Astrocyte (in vitro differentiated cells and primary cell): ENCODE results near the gene RASSF5. TPM values are rescaled to one million over a fixed set of nuclear protein-coding genes. Genes with fewer than 3 reads are reported as not detected.

ENCODE experiments used
- DNase-seq: peaks from one replicate; pipeline ENCODE4 v3.0.0-alpha.2; 2010; ENCODE audit warnings: low read depth
- FAIRE-seq: peaks from 2 replicates; lab custom pipeline; 2011; peaks lifted over from hg19 to GRCh38; lab: Jason Lieb, UNC
- H2AFZ ChIP-seq: 2 replicates; pipeline ENCODE4 v1.6.0; 2012; ENCODE audit warnings: low read depth, low read length, inconsistent platforms
- H3K27ac ChIP-seq: 2 replicates; pipeline ENCODE4 v1.5.1; 2011; ENCODE audit warnings: low read depth, low read length, inconsistent platforms
- H3K27me3 ChIP-seq: 2 replicates; pipeline ENCODE4 v1.6.0; 2011; ENCODE audit warnings: low read length, inconsistent platforms; ENCODE audit not compliant: insufficient read depth
- H3K36me3 ChIP-seq: 2 replicates; pipeline ENCODE4 v1.5.1; 2011; ENCODE audit warnings: low read length, inconsistent platforms; ENCODE audit not compliant: insufficient read depth
- H3K4me1 ChIP-seq: 2 replicates; pipeline ENCODE4 v1.5.1; 2011; ENCODE audit warnings: low read length, inconsistent platforms; ENCODE audit not compliant: insufficient read depth
- H3K4me2 ChIP-seq: 2 replicates; pipeline ENCODE4 v1.6.0; 2012; ENCODE audit warnings: low read length, inconsistent platforms
- H3K4me3 ChIP-seq: 2 replicates; pipeline ENCODE4 v1.5.1; 2011; ENCODE audit warnings: low read depth, mild to moderate bottlenecking, low read length, inconsistent platforms; ENCODE audit not compliant: insufficient read depth
- H3K79me2 ChIP-seq: 2 replicates; pipeline ENCODE4 v1.6.0; 2012; ENCODE audit warnings: mild to moderate bottlenecking, low read length, inconsistent platforms; ENCODE audit not compliant: insufficient read depth
- H3K9ac ChIP-seq: 2 replicates; pipeline ENCODE4 v1.6.0; 2012; ENCODE audit warnings: mild to moderate bottlenecking, low read length, inconsistent platforms
- H3K9me3 ChIP-seq: 2 replicates; pipeline ENCODE4 v1.5.1; 2012; ENCODE audit warnings: low read depth, mild to moderate bottlenecking, low read length, inconsistent platforms; ENCODE audit not compliant: insufficient read depth
- H4K20me1 ChIP-seq: 2 replicates; pipeline ENCODE4 v1.6.0; 2012; ENCODE audit warnings: low read length, inconsistent platforms; ENCODE audit not compliant: insufficient read depth
- H3K27ac Mint-ChIP-seq: one replicate; pipeline ENCODE4 v1.8.0; 2021; ENCODE audit warnings: mild to moderate bottlenecking, mixed read lengths; ENCODE audit not compliant: unreplicated experiment
- H3K27me3 Mint-ChIP-seq: one replicate; pipeline ENCODE4 v1.8.0; 2021; ENCODE audit warnings: low read depth, mixed read lengths; ENCODE audit not compliant: unreplicated experiment
- H3K36me3 Mint-ChIP-seq: one replicate; pipeline ENCODE4 v1.8.0; 2021; ENCODE audit warnings: low read depth, mixed read lengths; ENCODE audit not compliant: unreplicated experiment
- H3K4me1 Mint-ChIP-seq: one replicate; pipeline ENCODE4 v1.8.0; 2021; ENCODE audit warnings: low read depth, mixed read lengths; ENCODE audit not compliant: unreplicated experiment
- H3K4me3 Mint-ChIP-seq: one replicate; pipeline ENCODE4 v1.8.0; 2021; ENCODE audit warnings: mild to moderate bottlenecking, moderate library complexity, mixed read lengths; ENCODE audit not compliant: unreplicated experiment
- H3K9me3 Mint-ChIP-seq: one replicate; pipeline ENCODE4 v1.8.0; 2021; ENCODE audit warnings: mild to moderate bottlenecking, mixed read lengths; ENCODE audit not compliant: unreplicated experiment
- EZH2 ChIP-seq: IDR thresholded peaks from 2 replicates; pipeline ENCODE4 v1.6.1; 2012; ENCODE audit warnings: mild to moderate bottlenecking, low read length, inconsistent platforms; ENCODE audit not compliant: insufficient read depth
- total RNA-seq: library from RNA; stranded (reverse); gene quantifications from 2 replicates; pipeline ENCODE4 v1.2.1, GENCODE V29; 2021
- TF ChIP-seq, protein P1 (sequence below): IDR thresholded peaks from 2 replicates; pipeline ENCODE4 v1.5.1; 2011; ENCODE audit warnings: low read depth, mild to moderate bottlenecking, inconsistent platforms, low read length, moderate library complexity; ENCODE audit not compliant: insufficient read depth

The RASSF5 gene
- total RNA-seq, 1 donor from 2014 or later = 0.43 TPM

DNA sequence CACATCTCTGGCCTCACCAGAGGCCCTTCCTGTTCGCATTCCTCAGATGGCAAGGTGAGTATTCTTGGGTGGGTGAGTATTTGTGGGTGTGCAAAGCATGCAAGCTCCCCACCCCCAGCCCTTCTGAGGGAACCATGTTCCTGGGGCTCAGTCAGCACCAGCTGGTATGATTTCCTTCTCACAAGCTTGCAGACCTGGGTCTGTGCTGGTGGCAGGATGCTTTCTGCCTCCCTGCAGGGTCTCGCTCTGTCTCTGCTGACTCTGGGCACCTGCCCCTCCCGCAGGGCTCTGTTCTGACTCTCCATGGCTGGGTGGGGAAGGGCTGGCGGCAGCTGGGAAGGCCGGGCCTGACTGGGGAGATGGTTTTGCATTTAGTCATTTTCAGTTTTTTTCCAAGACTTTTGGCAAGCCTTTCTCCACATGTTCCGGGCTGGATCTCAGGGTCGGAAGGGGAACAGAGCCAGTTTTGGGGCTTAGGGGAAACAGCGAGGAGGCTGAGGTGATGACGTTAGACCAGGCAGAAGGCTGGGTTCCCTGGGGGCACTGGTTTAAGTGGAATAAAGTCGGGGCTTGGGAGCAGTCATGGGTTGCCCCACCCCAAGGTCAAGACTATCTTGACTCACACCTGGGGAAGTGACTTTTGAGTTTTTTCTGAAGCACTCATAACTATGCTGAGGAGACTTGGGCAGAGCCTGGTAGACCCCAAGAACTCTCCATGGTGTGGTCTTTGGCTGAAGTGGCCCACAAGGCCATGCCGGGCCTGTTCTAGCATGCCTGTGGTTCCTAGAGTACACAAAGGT, 6.2 kb downstream of the RASSF5 start:
- FAIRE-seq (no peak), DNase-seq (peak; percentile 84)
- Histone ChIP-seq H3K4me1 (peaks cover 26% of the 10 kb centered on the region), H4K20me1 (peaks cover 7% of the 10 kb centered on the region), H3K27me3 (peaks cover 25% of the 10 kb centered on the region), H3K4me3 (no peak overlapping the region), H3K79me2 (no peaks in the 10 kb centered on the region), H2AFZ (peak overlapping the region; percentile 58), H3K27ac (peak overlapping the region; percentile 45), H3K36me3 (no peaks in the 10 kb centered on the region), H3K9me3 (no peaks in the 10 kb centered on the region), H3K9ac (no peak overlapping the region), H3K4me2 (peak overlapping the region; percentile 70)
- no peak overlapping the region for H3K27ac Mint-ChIP-seq
- H3K4me1 Mint-ChIP-seq = peaks cover 15% of the 10 kb centered on the region
- no peaks in the 10 kb centered on the region for H3K36me3 Mint-ChIP-seq
- peaks cover 54% of the 10 kb centered on the region for H3K27me3 Mint-ChIP-seq
- no peaks in the 10 kb centered on the region for H3K9me3 Mint-ChIP-seq
- H3K4me3 Mint-ChIP-seq = peak overlapping the region; percentile 50
- TF ChIP-seq, protein P1, sequence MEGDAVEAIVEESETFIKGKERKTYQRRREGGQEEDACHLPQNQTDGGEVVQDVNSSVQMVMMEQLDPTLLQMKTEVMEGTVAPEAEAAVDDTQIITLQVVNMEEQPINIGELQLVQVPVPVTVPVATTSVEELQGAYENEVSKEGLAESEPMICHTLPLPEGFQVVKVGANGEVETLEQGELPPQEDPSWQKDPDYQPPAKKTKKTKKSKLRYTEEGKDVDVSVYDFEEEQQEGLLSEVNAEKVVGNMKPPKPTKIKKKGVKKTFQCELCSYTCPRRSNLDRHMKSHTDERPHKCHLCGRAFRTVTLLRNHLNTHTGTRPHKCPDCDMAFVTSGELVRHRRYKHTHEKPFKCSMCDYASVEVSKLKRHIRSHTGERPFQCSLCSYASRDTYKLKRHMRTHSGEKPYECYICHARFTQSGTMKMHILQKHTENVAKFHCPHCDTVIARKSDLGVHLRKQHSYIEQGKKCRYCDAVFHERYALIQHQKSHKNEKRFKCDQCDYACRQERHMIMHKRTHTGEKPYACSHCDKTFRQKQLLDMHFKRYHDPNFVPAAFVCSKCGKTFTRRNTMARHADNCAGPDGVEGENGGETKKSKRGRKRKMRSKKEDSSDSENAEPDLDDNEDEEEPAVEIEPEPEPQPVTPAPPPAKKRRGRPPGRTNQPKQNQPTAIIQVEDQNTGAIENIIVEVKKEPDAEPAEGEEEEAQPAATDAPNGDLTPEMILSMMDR = no peak
- no peak for TF ChIP-seq EZH2

DNA sequence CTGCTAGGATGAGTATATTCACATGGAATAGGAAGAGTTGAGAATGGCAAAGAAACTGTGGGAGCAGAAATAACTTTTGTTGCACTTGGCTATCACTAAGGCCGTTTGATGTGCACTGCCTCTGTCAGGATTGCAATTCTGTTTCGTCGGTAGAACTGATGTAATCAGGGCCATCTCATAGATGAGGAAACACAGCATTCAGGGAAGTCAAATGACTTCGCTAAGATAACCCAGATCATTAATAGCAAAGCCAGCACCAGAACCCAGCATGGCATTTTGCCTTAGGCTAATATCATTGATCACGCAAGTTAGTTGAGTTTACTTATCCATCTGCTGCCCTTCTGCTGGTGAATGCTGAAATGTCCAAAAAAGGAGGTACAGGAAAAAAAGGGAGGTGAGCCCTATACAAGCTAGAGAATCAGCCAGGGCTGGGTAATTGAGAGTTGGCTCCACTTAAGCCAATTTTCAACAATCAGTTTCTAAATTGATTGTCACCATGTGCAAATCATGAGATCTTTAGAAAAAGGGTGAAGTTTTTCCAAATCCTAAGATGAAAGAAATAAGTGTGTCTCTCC, 7.6 kb downstream of the RASSF5 start:
- H3K27me3 Mint-ChIP-seq = peaks cover 54% of the 10 kb centered on the region
- DNase-seq (no peak), FAIRE-seq (no peak)
- H3K9me3 ChIP-seq = no peaks in the 10 kb centered on the region
- TF ChIP-seq, protein P1 = no peak
- no peak for TF ChIP-seq EZH2
- H3K27me3 ChIP-seq = peaks cover 16% of the 10 kb centered on the region
- no peaks in the 10 kb centered on the region for H3K79me2 ChIP-seq
- no peak overlapping the region for H3K4me2 ChIP-seq
- no peak overlapping the region for H3K27ac ChIP-seq
- no peak overlapping the region for H2AFZ ChIP-seq
- H3K4me1 ChIP-seq = peaks cover 26% of the 10 kb centered on the region
- no peak overlapping the region for H3K27ac Mint-ChIP-seq
- no peaks in the 10 kb centered on the region for H3K36me3 Mint-ChIP-seq
- H3K4me1 Mint-ChIP-seq = peaks cover 15% of the 10 kb centered on the region
- no peak overlapping the region for H3K9ac ChIP-seq
- H4K20me1 ChIP-seq = no peaks in the 10 kb centered on the region
- H3K36me3 ChIP-seq = no peaks in the 10 kb centered on the region
- H3K9me3 Mint-ChIP-seq = no peaks in the 10 kb centered on the region
- H3K4me3 Mint-ChIP-seq = no peak overlapping the region
- no peak overlapping the region for H3K4me3 ChIP-seq

DNA sequence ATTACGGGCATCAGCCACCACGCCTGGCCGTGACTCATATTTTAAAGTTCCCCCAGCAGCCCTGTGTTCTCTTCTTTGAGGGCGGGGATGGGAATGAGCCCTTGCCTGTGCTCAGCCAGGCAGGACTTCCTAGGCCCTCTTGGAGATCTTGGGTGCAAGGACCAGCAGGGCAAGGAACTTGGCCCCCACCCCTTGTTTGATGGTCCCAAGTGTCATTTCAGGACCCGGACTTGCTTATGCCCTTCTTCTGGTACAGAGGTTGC, 9.3 kb downstream of the RASSF5 start:
- no peak overlapping the region for H3K4me3 Mint-ChIP-seq
- no peaks in the 10 kb centered on the region for H3K9me3 Mint-ChIP-seq
- Histone ChIP-seq H3K4me3 (no peak overlapping the region), H3K79me2 (no peaks in the 10 kb centered on the region), H4K20me1 (no peaks in the 10 kb centered on the region), H2AFZ (no peak overlapping the region), H3K9me3 (no peaks in the 10 kb centered on the region), H3K27me3 (peaks cover 5% of the 10 kb centered on the region), H3K27ac (no peak overlapping the region), H3K4me1 (peaks cover 26% of the 10 kb centered on the region), H3K36me3 (no peaks in the 10 kb centered on the region), H3K4me2 (no peak overlapping the region), H3K9ac (no peak overlapping the region)
- FAIRE-seq (no peak), DNase-seq (no peak)
- H3K27ac Mint-ChIP-seq = no peak overlapping the region
- H3K27me3 Mint-ChIP-seq = peaks cover 41% of the 10 kb centered on the region
- peaks cover 14% of the 10 kb centered on the region for H3K4me1 Mint-ChIP-seq
- H3K36me3 Mint-ChIP-seq = no peaks in the 10 kb centered on the region
- TF ChIP-seq EZH2 = no peak
- TF ChIP-seq, protein P1 = no peak
